Osteoblast (primary cell): ENCODE results near the gene OOSP4B. TPM values are rescaled to one million over a fixed set of nuclear protein-coding genes. Genes with fewer than 3 reads are reported as not detected.

Experiments
- DNase-seq: peaks from one replicate; pipeline ENCODE4 v3.0.0; 2011; ENCODE audit warnings: low spot score, mixed read lengths; ENCODE audit not compliant: insufficient read length; ENCODE audit errors: missing footprints
- H2AFZ ChIP-seq: 2 replicates; pipeline ENCODE4 v1.6.0; 2011; ENCODE audit warnings: mild to moderate bottlenecking, low read length
- H3K27ac ChIP-seq: 2 replicates; pipeline ENCODE4 v1.5.1; 2011; ENCODE audit warnings: mild to moderate bottlenecking, low read depth, low read length, moderate library complexity
- H3K27me3 ChIP-seq: 2 replicates; pipeline ENCODE4 v1.6.0; 2012; ENCODE audit warnings: mild to moderate bottlenecking, control low read depth, inconsistent platforms, low read length, moderate library complexity; ENCODE audit not compliant: insufficient read depth
- H3K36me3 ChIP-seq: 2 replicates; pipeline ENCODE4 v1.5.1; 2011; ENCODE audit warnings: mild to moderate bottlenecking, low read length, control low read depth, moderate library complexity; ENCODE audit not compliant: insufficient read depth
- H3K4me1 ChIP-seq: 2 replicates; pipeline ENCODE4 v1.5.1; 2011; ENCODE audit warnings: mild to moderate bottlenecking, low read length, control low read depth, moderate library complexity; ENCODE audit not compliant: insufficient read depth
- H3K4me2 ChIP-seq: 2 replicates; pipeline ENCODE4 v1.6.0; 2011; ENCODE audit warnings: mild to moderate bottlenecking, low read length; ENCODE audit not compliant: insufficient read depth
- H3K4me3 ChIP-seq: fragments of 200-600 bp; sonication (generic); 3 replicates; pipeline ENCODE4 v1.5.1; 2012; ENCODE audit warnings: mild to moderate bottlenecking, low read length, inconsistent platforms; ENCODE audit not compliant: insufficient read depth
- H3K79me2 ChIP-seq: 2 replicates; pipeline ENCODE4 v1.6.0; 2012; ENCODE audit warnings: mild to moderate bottlenecking, low read length, control low read depth, inconsistent platforms; ENCODE audit not compliant: insufficient read depth
- H3K9me3 ChIP-seq: 2 replicates; pipeline ENCODE4 v1.5.1; 2011; ENCODE audit warnings: low read depth, low read length, control low read depth
- H4K20me1 ChIP-seq: 2 replicates; pipeline ENCODE4 v1.6.0; 2012; ENCODE audit warnings: mild to moderate bottlenecking, low read length, control low read depth; ENCODE audit not compliant: insufficient read depth
- total RNA-seq: library from RNA; depleted of rRNA; stranded (reverse); fragments of >200 nt; gene quantifications from 2 replicates; pipeline ENCODE4 v1.2.3, GENCODE V29; 2012
- TF ChIP-seq, protein P1 (sequence below): IDR thresholded peaks from 2 replicates; pipeline ENCODE4 v1.5.1; 2011; ENCODE audit warnings: mild to moderate bottlenecking, low read depth, low read length, moderate library complexity; ENCODE audit errors: extremely low read depth

OOSP4B gene
- total RNA-seq, 1 donor, result not detected

DNA sequence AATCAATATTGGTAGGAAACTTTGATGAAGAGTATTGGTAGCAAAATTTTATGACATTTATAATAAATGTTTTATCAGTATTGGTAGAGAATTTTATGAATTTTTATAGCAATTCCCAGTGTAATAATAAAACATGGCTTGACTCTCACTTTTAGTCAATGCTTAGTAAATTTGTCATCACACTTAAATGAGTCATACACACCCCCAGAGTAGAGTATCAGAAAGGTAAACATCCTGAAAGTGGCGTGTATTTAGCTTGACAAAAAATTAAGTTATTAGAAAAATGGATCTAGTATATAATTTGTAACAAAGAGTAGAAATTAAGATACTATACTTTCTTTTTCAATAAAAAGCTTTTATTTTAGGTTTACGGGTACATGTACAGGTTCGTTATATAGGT is 42.1 kb downstream of the OOSP4B start:
- H2AFZ ChIP-seq, result no peak overlapping the region
- H4K20me1 ChIP-seq, result no peaks in the 10 kb centered on the region
- H3K36me3 ChIP-seq, result no peaks in the 10 kb centered on the region
- no peaks in the 10 kb centered on the region for H3K9me3 ChIP-seq
- TF ChIP-seq, protein P1, sequence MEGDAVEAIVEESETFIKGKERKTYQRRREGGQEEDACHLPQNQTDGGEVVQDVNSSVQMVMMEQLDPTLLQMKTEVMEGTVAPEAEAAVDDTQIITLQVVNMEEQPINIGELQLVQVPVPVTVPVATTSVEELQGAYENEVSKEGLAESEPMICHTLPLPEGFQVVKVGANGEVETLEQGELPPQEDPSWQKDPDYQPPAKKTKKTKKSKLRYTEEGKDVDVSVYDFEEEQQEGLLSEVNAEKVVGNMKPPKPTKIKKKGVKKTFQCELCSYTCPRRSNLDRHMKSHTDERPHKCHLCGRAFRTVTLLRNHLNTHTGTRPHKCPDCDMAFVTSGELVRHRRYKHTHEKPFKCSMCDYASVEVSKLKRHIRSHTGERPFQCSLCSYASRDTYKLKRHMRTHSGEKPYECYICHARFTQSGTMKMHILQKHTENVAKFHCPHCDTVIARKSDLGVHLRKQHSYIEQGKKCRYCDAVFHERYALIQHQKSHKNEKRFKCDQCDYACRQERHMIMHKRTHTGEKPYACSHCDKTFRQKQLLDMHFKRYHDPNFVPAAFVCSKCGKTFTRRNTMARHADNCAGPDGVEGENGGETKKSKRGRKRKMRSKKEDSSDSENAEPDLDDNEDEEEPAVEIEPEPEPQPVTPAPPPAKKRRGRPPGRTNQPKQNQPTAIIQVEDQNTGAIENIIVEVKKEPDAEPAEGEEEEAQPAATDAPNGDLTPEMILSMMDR, result no peak
- no peak overlapping the region for H3K4me3 ChIP-seq
- no peak overlapping the region for H3K27ac ChIP-seq
- no peak overlapping the region for H3K4me2 ChIP-seq
- no peaks in the 10 kb centered on the region for H3K27me3 ChIP-seq
- no peak for DNase-seq
- H3K4me1 ChIP-seq, result no peaks in the 10 kb centered on the region
- no peaks in the 10 kb centered on the region for H3K79me2 ChIP-seq

DNA sequence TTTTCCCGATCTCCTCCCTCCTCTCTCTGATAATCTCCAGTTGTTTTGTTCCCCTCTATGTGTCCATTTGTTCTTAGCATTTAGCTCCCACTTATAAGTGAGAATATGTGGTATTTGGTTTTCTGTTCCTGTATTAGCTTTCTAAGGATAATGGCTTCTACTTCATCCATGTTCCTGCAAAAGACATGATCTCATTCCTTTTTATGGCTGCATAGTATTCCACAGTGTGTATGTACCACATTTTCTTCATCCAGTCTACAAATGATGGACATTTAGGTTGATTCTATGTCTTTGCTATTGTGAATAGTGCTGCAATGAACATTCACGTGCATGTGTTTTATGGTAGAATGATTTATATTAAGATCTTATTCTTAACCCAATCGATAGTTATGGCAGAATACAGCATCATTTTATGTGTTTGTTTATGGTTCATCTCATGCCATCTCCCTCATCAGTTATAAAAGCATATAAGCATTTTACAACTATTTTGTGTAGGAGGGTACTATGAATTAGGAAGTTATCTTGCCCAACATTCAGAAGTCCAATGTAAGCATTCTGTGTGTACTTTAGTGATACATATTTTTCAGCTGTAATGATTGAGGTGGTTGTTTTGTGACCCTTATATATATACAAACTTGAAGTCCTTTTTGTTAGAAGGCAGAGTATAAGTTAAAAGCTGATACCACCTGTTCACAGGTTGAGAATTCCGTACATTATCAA is 42.7 kb downstream of the OOSP4B start:
- no peak for DNase-seq
- H3K27ac ChIP-seq, result no peak overlapping the region
- no peaks in the 10 kb centered on the region for H3K4me1 ChIP-seq
- TF ChIP-seq, protein P1, result no peak
- no peaks in the 10 kb centered on the region for H3K79me2 ChIP-seq
- H3K27me3 ChIP-seq, result no peaks in the 10 kb centered on the region
- no peaks in the 10 kb centered on the region for H4K20me1 ChIP-seq
- no peak overlapping the region for H3K4me3 ChIP-seq
- H3K9me3 ChIP-seq, result no peaks in the 10 kb centered on the region
- H2AFZ ChIP-seq, result no peak overlapping the region
- no peak overlapping the region for H3K4me2 ChIP-seq
- H3K36me3 ChIP-seq, result no peaks in the 10 kb centered on the region

DNA sequence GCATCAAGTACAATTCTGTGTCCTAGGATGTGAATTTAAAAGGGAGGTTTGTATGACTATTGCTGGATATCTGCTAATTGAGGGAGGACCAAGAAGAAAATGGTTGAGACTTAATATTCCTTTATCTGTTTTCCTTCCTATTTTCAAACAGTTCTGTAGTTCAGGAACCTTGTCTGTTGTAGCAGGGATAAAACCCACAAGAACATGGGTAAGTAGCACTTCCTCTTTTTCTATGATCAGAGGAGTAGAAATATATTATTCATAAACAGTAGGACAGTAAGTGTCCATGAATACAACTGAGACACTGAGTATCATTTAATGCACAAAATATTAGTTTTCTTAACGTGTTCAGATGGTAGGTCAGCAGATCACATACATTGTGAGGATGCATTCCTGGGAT is 47.1 kb downstream of the OOSP4B start:
- no peak overlapping the region for H3K4me3 ChIP-seq
- no peaks in the 10 kb centered on the region for H3K4me1 ChIP-seq
- no peaks in the 10 kb centered on the region for H3K9me3 ChIP-seq
- H3K27me3 ChIP-seq, result no peaks in the 10 kb centered on the region
- H3K79me2 ChIP-seq, result no peaks in the 10 kb centered on the region
- no peak overlapping the region for H3K27ac ChIP-seq
- H2AFZ ChIP-seq, result no peak overlapping the region
- H3K4me2 ChIP-seq, result no peak overlapping the region
- DNase-seq, result no peak
- TF ChIP-seq, protein P1, result no peak
- H3K36me3 ChIP-seq, result no peaks in the 10 kb centered on the region
- no peaks in the 10 kb centered on the region for H4K20me1 ChIP-seq

DNA sequence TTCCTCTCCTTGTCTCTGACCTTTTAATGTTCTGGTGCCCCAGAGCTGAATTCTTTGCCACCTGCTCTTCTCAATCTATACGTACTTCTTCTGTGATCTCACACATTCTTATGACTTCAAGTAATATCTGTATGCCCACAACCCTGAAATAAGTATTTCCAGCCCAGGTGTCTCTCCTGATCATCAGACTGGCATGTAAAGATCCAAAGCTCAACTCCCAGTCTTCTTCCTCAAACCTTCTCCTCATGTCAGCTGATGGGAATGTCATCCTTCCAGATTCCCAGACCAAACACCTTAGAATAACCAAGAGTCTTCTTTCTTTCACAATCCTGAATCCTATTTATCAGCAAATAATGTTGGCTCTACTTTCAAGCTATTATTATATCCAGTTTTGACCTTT is 48.8 kb downstream of the OOSP4B start:
- no peaks in the 10 kb centered on the region for H3K9me3 ChIP-seq
- no peak overlapping the region for H3K27ac ChIP-seq
- H3K79me2 ChIP-seq, result no peaks in the 10 kb centered on the region
- H3K4me1 ChIP-seq, result no peaks in the 10 kb centered on the region
- H3K4me3 ChIP-seq, result no peak overlapping the region
- no peak for DNase-seq
- H2AFZ ChIP-seq, result no peak overlapping the region
- no peaks in the 10 kb centered on the region for H3K27me3 ChIP-seq
- no peaks in the 10 kb centered on the region for H3K36me3 ChIP-seq
- TF ChIP-seq, protein P1, result no peak
- H3K4me2 ChIP-seq, result no peak overlapping the region
- no peaks in the 10 kb centered on the region for H4K20me1 ChIP-seq
